Fibroblast of villous mesenchyme (primary cell): ENCODE data around the gene ZNF511. TPM values are rescaled to one million over a fixed set of nuclear protein-coding genes. Genes with fewer than 3 reads are reported as not detected.

Experiments used
- DNase-seq: peaks from one replicate; pipeline ENCODE4 v3.0.0-alpha.2; 2010; ENCODE audit warnings: low read depth
- H3K4me3 ChIP-seq: 2 replicates; pipeline ENCODE4 v1.5.1; 2011; ENCODE audit warnings: low read depth, mild to moderate bottlenecking, low read length
- CTCF ChIP-seq: IDR thresholded peaks from 2 replicates; pipeline ENCODE4 v1.5.1; 2012; ENCODE audit warnings: low read depth, mild to moderate bottlenecking, low read length; ENCODE audit not compliant: insufficient read depth
- total RNA-seq: library from RNA; depleted of rRNA; stranded (reverse); fragments of >200 nt; gene quantifications from 2 replicates; pipeline ENCODE4 v1.2.3, GENCODE V29; 2012

The ZNF511 gene
- total RNA-seq, 1 donor, result 21.2 TPM

GRCh38 chr10:133324198-133324792 is 15.6 kb downstream of the ZNF511 start:
- no peak for TF ChIP-seq CTCF
- DNase-seq, result peak; percentile 76
- peak overlapping the region; percentile 58 for H3K4me3 ChIP-seq

DNA sequence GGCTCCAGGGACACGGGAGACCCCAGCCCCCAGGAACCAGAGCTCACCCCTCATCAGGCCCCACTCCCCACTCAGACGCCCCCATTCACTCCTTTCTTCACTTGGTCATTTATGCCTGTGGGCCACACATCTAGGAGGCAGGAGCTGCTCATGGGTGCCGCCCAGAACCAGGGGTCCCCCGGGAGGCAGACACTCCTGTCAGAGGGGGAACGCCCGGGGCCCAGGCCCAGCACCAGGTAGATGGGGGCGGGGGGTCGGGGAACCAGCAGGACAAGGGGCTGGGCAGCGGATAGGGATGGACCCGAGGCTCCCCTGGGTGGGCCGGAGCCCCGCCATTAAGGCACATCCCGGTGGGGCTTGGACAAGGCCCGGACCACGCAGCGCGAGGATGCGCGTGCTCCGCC is 16.1 kb downstream of the ZNF511 start:
- DNase-seq, result no peak
- no peak for TF ChIP-seq CTCF
- peak overlapping the region; percentile 59 for H3K4me3 ChIP-seq

DNA sequence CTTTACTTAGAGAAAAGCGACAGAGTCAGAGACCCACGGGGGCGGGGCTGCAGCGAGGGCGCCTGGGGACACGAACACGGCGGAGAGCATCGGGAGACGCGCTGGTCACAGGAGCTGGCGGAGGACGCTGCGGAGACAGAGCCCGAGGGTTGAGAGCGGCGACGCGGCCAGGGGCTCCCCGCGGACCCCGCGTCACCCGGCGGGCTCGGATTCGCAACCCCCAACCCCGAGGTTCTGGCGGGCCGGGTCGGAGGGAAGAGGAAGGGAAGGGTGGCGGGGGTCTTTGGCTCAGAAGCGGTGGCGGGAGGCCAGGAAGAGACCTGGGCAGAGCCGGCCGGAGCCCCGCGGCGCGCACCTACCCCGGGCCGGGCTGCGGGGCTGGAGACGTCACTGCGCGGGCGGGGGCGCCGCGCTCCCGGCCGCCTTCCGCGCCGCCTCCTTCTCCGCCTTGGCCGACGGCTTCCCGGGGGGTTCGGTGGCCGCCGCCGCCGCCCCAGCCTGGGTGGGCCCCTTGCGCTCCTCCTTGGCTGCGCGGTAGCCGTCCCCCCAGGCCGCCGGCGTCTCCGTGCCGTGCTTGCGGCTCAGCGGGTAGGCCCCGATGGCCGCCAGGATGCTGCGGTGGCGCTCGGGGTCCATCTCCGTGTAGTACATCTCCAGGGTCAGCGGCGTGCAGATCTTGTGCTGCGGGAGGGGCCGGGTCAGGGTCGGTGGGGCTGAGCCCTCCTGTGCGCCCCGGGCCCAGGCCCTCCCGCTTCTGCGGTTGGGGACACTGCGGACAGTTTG is 16.9 kb downstream of the ZNF511 start:
- peak overlapping the region; percentile 59 for H3K4me3 ChIP-seq
- no peak for TF ChIP-seq CTCF
- peak; percentile 21 for DNase-seq

DNA sequence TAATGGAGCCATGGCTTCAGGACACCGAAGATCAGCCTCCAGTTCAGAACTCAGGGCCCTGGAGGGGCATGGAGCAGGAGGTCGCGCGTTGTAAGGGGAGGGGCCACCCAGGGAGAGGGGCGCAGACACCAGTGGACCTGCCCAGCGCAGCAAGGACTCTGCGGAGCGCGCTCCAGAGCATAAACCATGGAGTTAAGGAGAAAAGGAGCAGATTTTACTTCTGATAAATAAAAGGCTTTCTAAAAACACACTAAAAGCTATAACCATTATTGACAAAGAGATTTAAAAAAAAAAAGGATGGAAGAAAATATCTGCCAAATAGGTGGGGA is 17.5 kb downstream of the ZNF511 start:
- peak overlapping the region; percentile 59 for H3K4me3 ChIP-seq
- TF ChIP-seq CTCF, result no peak
- no peak for DNase-seq

DNA sequence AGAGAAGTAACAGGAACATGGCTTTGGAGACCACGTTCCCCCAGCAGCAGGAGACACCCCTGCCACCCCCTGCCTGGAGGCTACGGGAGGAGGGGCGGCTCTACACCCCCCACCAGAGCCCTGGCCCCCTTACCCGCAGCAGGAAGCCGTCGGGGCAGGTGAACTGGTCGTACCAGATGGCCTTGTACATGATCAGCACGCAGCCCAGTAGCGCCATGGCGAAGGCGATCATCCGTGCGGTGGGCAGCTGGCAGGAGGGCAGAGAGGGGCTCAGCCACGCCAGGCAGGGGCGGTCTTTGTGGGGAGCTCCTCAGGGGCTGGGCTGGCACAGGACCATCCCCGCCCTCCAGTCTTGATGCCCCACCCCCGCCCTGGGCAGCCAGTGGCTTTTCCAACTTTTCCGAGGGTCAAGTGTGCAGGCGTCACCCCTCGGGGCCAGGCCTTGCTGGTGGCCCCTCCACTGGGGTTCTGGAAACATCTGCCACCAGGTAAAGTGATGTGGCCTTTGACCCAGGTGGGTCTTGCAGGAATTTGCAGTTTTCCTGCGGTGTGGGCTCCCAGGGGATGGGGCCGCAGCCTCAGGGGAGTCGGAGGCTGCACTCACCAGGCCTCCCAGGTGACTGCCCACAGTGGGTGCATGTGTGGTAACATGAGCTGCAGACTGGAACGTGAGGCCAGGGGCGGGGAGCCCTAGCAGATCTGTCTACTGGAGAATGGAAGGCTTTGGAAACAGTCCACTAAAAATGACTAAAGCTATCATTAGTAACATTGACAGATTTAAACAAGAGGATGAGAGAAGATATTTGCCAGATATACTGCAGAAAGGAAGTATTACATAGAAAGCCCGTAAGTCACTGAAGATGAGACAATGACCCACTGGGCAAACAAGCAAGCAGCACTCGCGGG is 18.3 kb downstream of the ZNF511 start:
- no peak for TF ChIP-seq CTCF
- DNase-seq, result peak; percentile 8
- no peak overlapping the region for H3K4me3 ChIP-seq

- TF ChIP-seq CTCF, result no peak
- H3K4me3 ChIP-seq, result no peak overlapping the region
- DNase-seq, result no peak
Observed at GRCh38 chr10:133327651-133328357, 19.1 kb downstream of the ZNF511 start.
